WTC11 (cell line): Measurements from ENCODE around the gene AR. TPM values are rescaled to one million over a fixed set of nuclear protein-coding genes. Genes with fewer than 3 reads are reported as not detected.

ENCODE experiments used
- ATAC-seq: fragments of 200-7000 bp; cut with Tn5 transposase; 2 replicates; pipeline ENCODE4 v1.10.0; 2021; ENCODE audit warnings: mild to moderate bottlenecking, moderate library complexity
- CTCF ChIA-PET: fragments of 300-600 bp; sonication (Branson Sonifier 250); formaldehyde crosslinking; loops from one replicate; lab custom pipeline; 2021; ENCODE audit warnings: antibody characterized with exemption; lab: Charles Lee
- POLR2A ChIA-PET: fragments of 350-600 bp; sonication (Branson Sonifier 250); formaldehyde crosslinking; loops from one replicate; lab custom pipeline; 2021; ENCODE audit warnings: antibody characterized with exemption; lab: Charles Lee
- DNase-seq: peaks from one replicate; pipeline ENCODE4 v3.0.0; 2021; ENCODE audit warnings: low spot score
- H3K27ac Mint-ChIP-seq: 2 replicates; pipeline ENCODE4 v1.8.0; 2021; ENCODE audit warnings: mixed read lengths
- H3K27me3 Mint-ChIP-seq: 2 replicates; pipeline ENCODE4 v1.8.0; 2021; ENCODE audit warnings: low read depth, mild to moderate bottlenecking, moderate library complexity, mixed read lengths
- H3K36me3 Mint-ChIP-seq: 2 replicates; pipeline ENCODE4 v1.8.0; 2021; ENCODE audit warnings: mixed read lengths
- H3K4me1 Mint-ChIP-seq: 2 replicates; pipeline ENCODE4 v1.8.0; 2022; ENCODE audit warnings: mixed read lengths
- H3K4me3 Mint-ChIP-seq: 2 replicates; pipeline ENCODE4 v1.8.0; 2021; ENCODE audit warnings: mild to moderate bottlenecking, moderate library complexity, mixed read lengths
- H3K9me3 Mint-ChIP-seq: 2 replicates; pipeline ENCODE4 v1.8.0; 2021; ENCODE audit warnings: mixed read lengths
- E2F5 ChIP-seq: sonication (generic); formaldehyde crosslinking; IDR thresholded peaks from 2 replicates; pipeline ENCODE4 v1.8.1; 2022; ENCODE audit warnings: mild to moderate bottlenecking, moderate library complexity, missing genetic modification reagents
- ELF4 ChIP-seq: sonication (generic); formaldehyde crosslinking; IDR thresholded peaks from 2 replicates; pipeline ENCODE4 v1.8.1; 2022; ENCODE audit warnings: low read depth, mild to moderate bottlenecking, moderate library complexity, missing genetic modification reagents
- FOXP4 ChIP-seq: sonication (generic); formaldehyde crosslinking; IDR thresholded peaks from 2 replicates; pipeline ENCODE4 v1.8.0; 2022; ENCODE audit warnings: mild to moderate bottlenecking, missing genetic modification reagents
- GABPB1 ChIP-seq: sonication (generic); formaldehyde crosslinking; IDR thresholded peaks from 2 replicates; pipeline ENCODE4 v1.8.1; 2023; ENCODE audit warnings: mild to moderate bottlenecking, missing genetic modification reagents
- HMGA2 ChIP-seq: fragments of 250-450 bp; sonication (Bioruptor Pico); IDR thresholded peaks from 2 replicates; pipeline ENCODE4 v1.4.0; 2021; ENCODE audit warnings: mild to moderate bottlenecking, moderate library complexity
- JAZF1 ChIP-seq: fragments of 250-450 bp; sonication (Bioruptor Pico); IDR thresholded peaks from 2 replicates; pipeline ENCODE4 v1.9.0; 2021; ENCODE audit warnings: moderate library complexity, mild to moderate bottlenecking, inconsistent platforms
- MYBL2 ChIP-seq: sonication (generic); formaldehyde crosslinking; IDR thresholded peaks from 2 replicates; pipeline ENCODE4 v1.8.1; 2023; ENCODE audit warnings: mild to moderate bottlenecking, moderate library complexity, missing genetic modification reagents
- NFYB ChIP-seq: sonication (generic); formaldehyde crosslinking; conservative IDR thresholded peaks from 2 replicates; pipeline ENCODE4 v1.8.0; 2022; ENCODE audit warnings: low read depth, missing genetic modification reagents
- NR1H2 ChIP-seq: sonication (generic); formaldehyde crosslinking; IDR thresholded peaks from 2 replicates; pipeline ENCODE4 v1.9.0; 2021; ENCODE audit warnings: mild to moderate bottlenecking, moderate library complexity, missing genetic modification reagents
- NR2C2 ChIP-seq: sonication (generic); formaldehyde crosslinking; IDR thresholded peaks from 2 replicates; pipeline ENCODE4 v1.8.0; 2022; ENCODE audit warnings: mild to moderate bottlenecking, missing genetic modification reagents
- OVOL2 ChIP-seq: fragments of 250-450 bp; sonication (Bioruptor Pico); IDR thresholded peaks from 2 replicates; pipeline ENCODE4 v1.9.0; 2021; ENCODE audit warnings: mild to moderate bottlenecking, borderline replicate concordance
- PREB ChIP-seq: sonication (generic); formaldehyde crosslinking; IDR thresholded peaks from 2 replicates; pipeline ENCODE4 v1.8.1; 2022; ENCODE audit warnings: mild to moderate bottlenecking, missing genetic modification reagents, moderate library complexity, borderline replicate concordance
- RELA ChIP-seq: sonication (generic); formaldehyde crosslinking; IDR thresholded peaks from 2 replicates; pipeline ENCODE4 v1.8.1; 2022; ENCODE audit warnings: missing genetic modification reagents, mild to moderate bottlenecking, borderline replicate concordance
- SMAD3 ChIP-seq: sonication (generic); formaldehyde crosslinking; IDR thresholded peaks from 2 replicates; pipeline ENCODE4 v1.8.0; 2022; ENCODE audit warnings: missing genetic modification reagents, mild to moderate bottlenecking, borderline replicate concordance
- STAT6 ChIP-seq: sonication (generic); formaldehyde crosslinking; conservative IDR thresholded peaks from 2 replicates; pipeline ENCODE4 v1.8.1; 2023; ENCODE audit warnings: mild to moderate bottlenecking, low read depth, missing genetic modification reagents, moderate library complexity
- TCF7 ChIP-seq: sonication (generic); formaldehyde crosslinking; IDR thresholded peaks from 2 replicates; pipeline ENCODE4 v1.8.0; 2022; ENCODE audit warnings: mild to moderate bottlenecking, low read depth, missing genetic modification reagents, moderate library complexity
- TP53 ChIP-seq: sonication (generic); formaldehyde crosslinking; IDR thresholded peaks from 2 replicates; pipeline ENCODE4 v1.8.1; 2023; ENCODE audit warnings: mild to moderate bottlenecking, missing genetic modification reagents
- ZNF219 ChIP-seq: sonication (generic); formaldehyde crosslinking; IDR thresholded peaks from 2 replicates; pipeline ENCODE4 v1.8.0; 2023; ENCODE audit warnings: missing genetic modification reagents, mild to moderate bottlenecking, borderline replicate concordance
- ZNF232 ChIP-seq: sonication (generic); formaldehyde crosslinking; IDR thresholded peaks from 2 replicates; pipeline ENCODE4 v1.8.0; 2022; ENCODE audit warnings: mild to moderate bottlenecking, missing genetic modification reagents
- total RNA-seq: library from RNA; stranded (reverse); gene quantifications from 3 replicates; pipeline ENCODE4 v1.2.3, GENCODE V29; 2021
- TF ChIP-seq, protein P1 (sequence below): sonication (generic); formaldehyde crosslinking; IDR thresholded peaks from 2 replicates; pipeline ENCODE4 v1.8.1; 2022; ENCODE audit warnings: low read depth, missing genetic modification reagents, borderline replicate concordance
- TF ChIP-seq, protein P2 (sequence below): fragments of 250-450 bp; sonication (Bioruptor Pico); IDR thresholded peaks from 2 replicates; pipeline ENCODE4 v1.9.0; 2021; ENCODE audit warnings: mild to moderate bottlenecking
- TF ChIP-seq, protein P3 (sequence below): sonication (generic); formaldehyde crosslinking; IDR thresholded peaks from 2 replicates; pipeline ENCODE4 v1.8.0; 2023; ENCODE audit warnings: missing genetic modification reagents
- TF ChIP-seq, protein P4 (sequence below): sonication (generic); formaldehyde crosslinking; IDR thresholded peaks from 2 replicates; pipeline ENCODE4 v1.8.0; 2022; ENCODE audit warnings: mild to moderate bottlenecking, missing genetic modification reagents

Gene AR
- total RNA-seq, 1 experiment from 2014 or later = 10.3 TPM

GRCh38 chrX:67725471-67725870 lies 181.7 kb downstream of the AR start:
- DNase-seq (no peak), ATAC-seq (no peak)
- H3K27ac Mint-ChIP-seq = no peak overlapping the region
- ChIA-PET CTCF (no interaction called here), POLR2A (no interaction called here)
- no peak overlapping the region for H3K4me3 Mint-ChIP-seq
- H3K36me3 Mint-ChIP-seq = peaks cover 13% of the 10 kb centered on the region
- no peaks in the 10 kb centered on the region for H3K9me3 Mint-ChIP-seq
- no peaks in the 10 kb centered on the region for H3K27me3 Mint-ChIP-seq
- no peak for TF ChIP-seq HMGA2 (CRISPR knock-in tag)
- no peak for TF ChIP-seq NFYB
- no peak for TF ChIP-seq ELF4 (CRISPR knock-in tag)
- TF ChIP-seq, protein P1, sequence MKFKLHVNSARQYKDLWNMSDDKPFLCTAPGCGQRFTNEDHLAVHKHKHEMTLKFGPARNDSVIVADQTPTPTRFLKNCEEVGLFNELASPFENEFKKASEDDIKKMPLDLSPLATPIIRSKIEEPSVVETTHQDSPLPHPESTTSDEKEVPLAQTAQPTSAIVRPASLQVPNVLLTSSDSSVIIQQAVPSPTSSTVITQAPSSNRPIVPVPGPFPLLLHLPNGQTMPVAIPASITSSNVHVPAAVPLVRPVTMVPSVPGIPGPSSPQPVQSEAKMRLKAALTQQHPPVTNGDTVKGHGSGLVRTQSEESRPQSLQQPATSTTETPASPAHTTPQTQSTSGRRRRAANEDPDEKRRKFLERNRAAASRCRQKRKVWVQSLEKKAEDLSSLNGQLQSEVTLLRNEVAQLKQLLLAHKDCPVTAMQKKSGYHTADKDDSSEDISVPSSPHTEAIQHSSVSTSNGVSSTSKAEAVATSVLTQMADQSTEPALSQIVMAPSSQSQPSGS (CRISPR knock-in tag) = no peak
- no peak for TF ChIP-seq ZNF219 (CRISPR knock-in tag)
- no peak for TF ChIP-seq NR1H2 (CRISPR knock-in tag)
- TF ChIP-seq RELA (CRISPR knock-in tag) = no peak
- TF ChIP-seq TCF7 (CRISPR knock-in tag) = no peak
- TF ChIP-seq, protein P2, sequence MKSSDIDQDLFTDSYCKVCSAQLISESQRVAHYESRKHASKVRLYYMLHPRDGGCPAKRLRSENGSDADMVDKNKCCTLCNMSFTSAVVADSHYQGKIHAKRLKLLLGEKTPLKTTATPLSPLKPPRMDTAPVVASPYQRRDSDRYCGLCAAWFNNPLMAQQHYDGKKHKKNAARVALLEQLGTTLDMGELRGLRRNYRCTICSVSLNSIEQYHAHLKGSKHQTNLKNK (CRISPR knock-in tag) = no peak
- TF ChIP-seq OVOL2 (CRISPR knock-in tag) = no peak
- H3K4me1 Mint-ChIP-seq = no peaks in the 10 kb centered on the region

GRCh38 chrX:67726018-67726417 lies 182.2 kb downstream of the AR start:
- H3K4me3 Mint-ChIP-seq = no peak overlapping the region
- CTCF ChIA-PET = interaction anchor here (1.1 kb wide), 1 partner anchor 293 kb away, joined by 5 read pairs; no protein-coding TSS in a partner anchor
- DNase-seq = no peak
- no peak overlapping the region for H3K27ac Mint-ChIP-seq
- H3K27me3 Mint-ChIP-seq = no peaks in the 10 kb centered on the region
- POLR2A ChIA-PET = no interaction called here
- no peak for ATAC-seq
- TF ChIP-seq, protein P3, sequence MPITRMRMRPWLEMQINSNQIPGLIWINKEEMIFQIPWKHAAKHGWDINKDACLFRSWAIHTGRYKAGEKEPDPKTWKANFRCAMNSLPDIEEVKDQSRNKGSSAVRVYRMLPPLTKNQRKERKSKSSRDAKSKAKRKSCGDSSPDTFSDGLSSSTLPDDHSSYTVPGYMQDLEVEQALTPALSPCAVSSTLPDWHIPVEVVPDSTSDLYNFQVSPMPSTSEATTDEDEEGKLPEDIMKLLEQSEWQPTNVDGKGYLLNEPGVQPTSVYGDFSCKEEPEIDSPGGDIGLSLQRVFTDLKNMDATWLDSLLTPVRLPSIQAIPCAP (CRISPR knock-in tag) = no peak
- TF ChIP-seq FOXP4 (CRISPR knock-in tag) = no peak
- TF ChIP-seq PREB (CRISPR knock-in tag) = no peak
- TF ChIP-seq SMAD3 (CRISPR knock-in tag) = no peak
- no peak for TF ChIP-seq TP53 (CRISPR knock-in tag)
- TF ChIP-seq MYBL2 = no peak
- TF ChIP-seq JAZF1 (CRISPR knock-in tag) = no peak
- TF ChIP-seq, protein P1 (CRISPR knock-in tag) = no peak
- no peak for TF ChIP-seq NR2C2
- TF ChIP-seq E2F5 (CRISPR knock-in tag) = no peak
- TF ChIP-seq, protein P4, sequence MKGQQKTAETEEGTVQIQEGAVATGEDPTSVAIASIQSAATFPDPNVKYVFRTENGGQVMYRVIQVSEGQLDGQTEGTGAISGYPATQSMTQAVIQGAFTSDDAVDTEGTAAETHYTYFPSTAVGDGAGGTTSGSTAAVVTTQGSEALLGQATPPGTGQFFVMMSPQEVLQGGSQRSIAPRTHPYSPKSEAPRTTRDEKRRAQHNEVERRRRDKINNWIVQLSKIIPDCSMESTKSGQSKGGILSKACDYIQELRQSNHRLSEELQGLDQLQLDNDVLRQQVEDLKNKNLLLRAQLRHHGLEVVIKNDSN (CRISPR knock-in tag) = no peak
- no peak for TF ChIP-seq STAT6
- no peak for TF ChIP-seq ZNF232 (CRISPR knock-in tag)
- TF ChIP-seq GABPB1 (CRISPR knock-in tag) = no peak
- no peak for TF ChIP-seq ELF4 (CRISPR knock-in tag)
- H3K9me3 Mint-ChIP-seq = no peaks in the 10 kb centered on the region
- H3K36me3 Mint-ChIP-seq = peaks cover 11% of the 10 kb centered on the region
- H3K4me1 Mint-ChIP-seq = no peaks in the 10 kb centered on the region
